HG03064 (cell line): ENCODE data around the gene METTL8.
"Not testable (repeated sequence)": the region's sequence is repeated elsewhere in the genome, so short reads cannot be mapped to it uniquely, and the experiment has no call there.

Experiments
- ATAC-seq: cut with Tn5 transposase; IDR thresholded peaks from one replicate; pipeline ENCODE4 v1.9.1; 2021; ENCODE audit warnings: low read depth; ENCODE audit not compliant: unreplicated experiment

METTL8 gene

GRCh38 chr2:171316755-171317337 is 116.9 kb downstream of the METTL8 start:
- no peak for ATAC-seq

DNA sequence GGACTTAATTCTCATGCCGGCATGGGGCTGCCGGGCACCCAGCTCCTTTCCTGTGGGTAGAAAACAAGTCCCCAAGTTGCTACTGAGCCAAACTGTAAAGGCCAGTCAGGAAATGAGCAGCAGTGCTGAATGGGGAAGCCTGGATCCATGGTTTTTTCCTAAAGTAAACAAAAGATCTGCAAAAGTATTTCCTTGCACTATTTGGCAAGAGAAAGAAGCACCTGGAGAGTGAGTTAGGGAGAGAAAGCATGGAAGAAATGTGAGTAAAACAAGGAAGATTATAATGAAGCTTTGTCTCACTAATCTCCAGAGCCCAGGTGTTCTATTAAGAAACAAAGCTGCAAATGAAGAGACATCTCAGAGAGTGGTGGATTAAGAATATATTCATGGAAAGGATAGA is 117.6 kb downstream of the METTL8 start:
- no peak for ATAC-seq

GRCh38 chr2:171315781-171316180 is 118.0 kb downstream of the METTL8 start:
- ATAC-seq, result no peak

- not testable (repeated sequence) for ATAC-seq
Measured at GRCh38 chr2:171312182-171312581, 121.6 kb downstream of the METTL8 start.

DNA sequence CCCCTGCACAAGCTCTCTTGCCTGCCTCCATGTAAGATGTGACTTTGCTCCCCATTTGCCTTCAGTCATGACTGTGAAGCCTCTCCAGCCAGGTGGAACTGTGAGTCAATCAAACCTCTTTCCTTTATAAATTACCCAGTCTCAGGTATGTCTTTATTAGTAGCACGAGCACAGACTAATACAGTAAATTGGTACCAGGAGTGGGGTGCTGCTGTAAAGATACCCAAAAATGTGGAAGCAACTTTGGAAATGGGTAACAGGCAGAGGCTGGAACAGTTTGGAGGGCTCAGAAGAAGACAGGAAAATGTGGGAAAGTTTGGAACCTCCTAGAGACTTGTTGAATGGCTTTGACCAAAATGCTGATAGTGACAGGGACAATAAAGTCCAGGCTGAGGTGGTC is 122.2 kb downstream of the METTL8 start:
- not testable (repeated sequence) for ATAC-seq

DNA sequence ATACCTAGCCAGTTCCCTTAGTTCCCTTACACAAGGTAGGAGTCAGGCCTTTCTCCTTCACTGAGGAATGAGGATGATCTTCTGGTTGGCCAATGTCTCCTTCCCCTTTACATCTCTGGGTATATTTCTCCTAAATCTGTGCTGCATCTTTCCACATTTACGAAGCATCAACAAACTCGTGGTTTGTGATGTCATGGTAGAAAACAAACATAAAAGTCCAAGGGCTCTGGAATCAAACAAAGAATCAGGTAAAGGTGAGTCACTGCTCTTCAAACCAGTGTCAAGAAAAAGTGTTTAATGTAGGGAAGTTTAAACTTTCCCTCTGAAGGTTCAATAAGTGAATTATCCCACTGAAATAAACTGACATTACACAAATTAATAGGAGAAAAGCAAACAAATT is 122.9 kb downstream of the METTL8 start:
- ATAC-seq, result no peak

DNA sequence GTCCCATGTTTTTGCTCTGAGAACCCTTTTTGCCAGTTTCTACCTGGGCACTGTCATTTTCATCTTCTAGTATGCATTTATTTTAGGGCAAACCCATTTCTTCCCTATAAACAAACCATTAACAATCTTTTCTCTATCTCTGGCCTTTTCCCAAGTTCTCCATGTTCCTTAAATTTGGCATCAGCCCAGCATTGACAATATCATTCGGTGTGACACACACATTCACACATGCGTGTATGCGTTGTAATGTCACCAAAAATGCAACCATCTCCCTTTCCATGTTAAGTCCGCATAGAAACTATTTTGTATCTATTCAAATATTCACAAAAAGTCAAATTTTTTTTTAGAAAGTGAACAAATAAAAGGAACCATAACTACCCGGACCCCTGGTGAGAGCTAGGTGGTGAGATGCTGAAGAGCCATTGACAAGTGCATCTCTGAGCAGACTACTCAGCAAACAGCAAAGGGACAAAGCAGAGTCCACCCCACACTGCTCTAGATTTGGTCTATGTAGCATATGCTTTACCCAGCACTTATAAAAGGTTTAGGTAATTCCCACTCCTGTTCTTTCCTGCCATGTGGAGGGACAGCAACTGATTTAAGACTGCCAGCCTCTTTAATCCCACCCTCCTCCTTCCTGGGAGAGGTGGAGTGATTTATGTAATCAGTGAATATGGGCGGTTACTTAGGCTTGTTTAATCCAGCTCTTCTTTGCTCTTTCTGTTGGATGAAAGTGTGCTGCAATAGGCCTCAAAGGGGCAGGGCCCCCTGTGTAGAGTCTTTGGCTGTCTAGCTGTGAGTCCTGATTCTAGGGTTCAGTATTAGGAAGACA is 124.1 kb downstream of the METTL8 start:
- no peak for ATAC-seq

DNA sequence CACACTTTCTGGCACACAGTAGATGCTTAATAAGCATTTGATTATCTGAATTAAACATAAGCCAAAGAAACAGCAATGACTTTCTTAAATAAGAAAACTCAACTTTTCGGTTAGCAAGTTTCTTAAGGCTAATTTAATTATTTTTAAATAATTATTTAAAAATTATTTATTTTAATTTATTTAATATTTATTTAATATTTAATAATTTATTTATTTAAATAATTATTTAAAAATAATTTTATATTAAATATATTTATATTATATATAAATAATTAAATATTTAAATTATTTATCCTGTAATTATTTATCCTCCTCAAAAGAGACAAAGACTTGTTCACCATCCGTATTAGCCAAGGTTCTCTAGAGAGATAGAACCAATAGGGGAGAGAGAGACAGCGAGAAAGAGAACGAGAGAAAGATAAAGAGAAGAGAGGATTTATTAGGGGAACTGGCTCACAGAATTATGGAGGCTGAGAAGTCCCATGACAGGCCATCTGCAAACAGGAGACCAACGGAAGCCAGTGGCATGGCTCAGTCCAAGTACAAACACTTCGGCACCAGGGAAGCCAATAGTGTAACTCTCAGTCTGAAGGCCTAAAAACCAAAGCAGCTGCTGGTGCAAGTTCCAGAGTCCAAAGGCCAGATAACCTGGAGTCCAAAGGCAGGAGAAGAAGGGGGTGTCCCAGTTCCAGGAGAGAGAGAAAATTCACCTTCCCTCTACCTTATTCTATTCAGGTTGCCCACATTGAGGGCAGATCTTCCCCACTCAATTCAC is 125.3 kb downstream of the METTL8 start:
- ATAC-seq, result no peak

DNA sequence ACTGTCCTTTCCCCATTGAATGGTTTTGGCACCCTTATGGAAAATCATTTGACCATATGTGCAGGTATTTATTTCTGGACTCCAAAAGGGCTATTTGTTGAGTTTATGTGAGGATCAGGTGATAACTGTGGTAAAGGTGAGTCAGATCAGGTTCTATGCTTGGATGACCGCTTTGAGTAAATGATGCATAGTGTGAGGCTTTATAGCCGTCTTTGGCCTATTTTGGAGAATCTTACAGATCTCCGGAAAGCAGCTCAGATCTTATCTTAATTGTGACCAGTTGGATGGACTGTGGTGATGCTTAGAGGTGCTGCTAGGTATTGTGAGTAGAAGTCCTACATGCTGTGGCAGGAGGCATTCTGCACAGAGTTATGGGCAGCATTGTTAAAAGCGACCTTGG is 126.2 kb downstream of the METTL8 start:
- peak; percentile 88 for ATAC-seq

DNA sequence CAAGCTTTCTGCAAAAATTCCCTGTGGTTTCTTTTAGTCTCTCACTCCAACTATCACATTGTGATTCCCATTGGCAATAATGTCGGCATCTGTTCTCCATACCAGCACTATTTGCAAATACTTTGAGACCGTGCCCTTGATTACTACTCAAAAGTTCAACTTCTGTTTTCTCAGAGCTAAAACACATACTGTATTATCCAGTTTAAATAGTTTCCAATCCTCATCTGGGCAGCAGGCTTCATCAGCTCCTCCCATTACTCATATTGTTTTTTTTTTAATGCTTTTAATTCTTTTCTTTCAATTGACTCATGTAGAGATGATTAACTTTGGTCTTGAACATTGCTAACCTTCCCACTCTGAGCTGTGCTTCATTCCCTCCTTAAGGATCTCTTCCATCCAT is 135.8 kb downstream of the METTL8 start:
- ATAC-seq, result no peak

- ATAC-seq, result no peak
Measured at GRCh38 chr2:171294608-171295007, 139.2 kb downstream of the METTL8 start.

DNA sequence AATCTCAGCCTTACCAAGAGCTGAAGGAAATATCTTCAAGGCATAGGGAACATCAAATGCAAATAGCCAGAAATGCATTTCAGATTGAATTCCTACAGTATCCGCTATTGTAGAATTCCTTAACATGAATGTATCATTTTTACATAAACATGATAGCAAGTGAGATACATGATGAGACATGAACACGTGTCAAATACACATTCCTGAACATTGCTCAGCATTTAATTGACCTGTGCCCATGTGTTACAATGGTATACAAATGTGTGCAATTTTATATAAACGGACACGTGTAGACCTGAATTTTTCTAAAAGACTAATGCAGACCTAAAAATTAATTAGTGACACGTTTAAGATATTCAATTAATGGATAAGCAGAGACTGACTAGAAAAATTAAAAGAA is 140.1 kb downstream of the METTL8 start:
- no peak for ATAC-seq

GRCh38 chr2:171289991-171290390 is 143.8 kb downstream of the METTL8 start:
- ATAC-seq, result no peak

- no peak for ATAC-seq
Measured at GRCh38 chr2:171289316-171289715, 144.5 kb downstream of the METTL8 start.

DNA sequence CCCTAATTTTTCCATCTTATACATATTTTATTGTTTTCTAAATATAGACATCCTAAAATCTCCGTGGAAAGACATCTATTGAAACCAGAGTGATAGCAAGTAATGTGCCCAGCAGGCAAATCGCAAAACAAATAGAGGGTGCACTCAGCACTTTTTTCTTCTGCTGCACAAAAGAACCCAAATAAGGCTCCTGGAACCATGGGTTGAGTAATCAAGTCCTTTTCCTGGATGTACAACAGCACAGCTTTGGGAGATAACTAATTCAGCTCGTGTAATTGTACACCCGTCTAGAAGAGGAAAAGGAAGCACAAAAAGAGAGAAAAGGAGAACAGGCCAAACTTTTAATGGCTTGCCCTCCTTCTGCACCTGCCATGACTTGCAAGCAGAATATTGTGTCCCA is 146.2 kb downstream of the METTL8 start:
- ATAC-seq, result no peak

DNA sequence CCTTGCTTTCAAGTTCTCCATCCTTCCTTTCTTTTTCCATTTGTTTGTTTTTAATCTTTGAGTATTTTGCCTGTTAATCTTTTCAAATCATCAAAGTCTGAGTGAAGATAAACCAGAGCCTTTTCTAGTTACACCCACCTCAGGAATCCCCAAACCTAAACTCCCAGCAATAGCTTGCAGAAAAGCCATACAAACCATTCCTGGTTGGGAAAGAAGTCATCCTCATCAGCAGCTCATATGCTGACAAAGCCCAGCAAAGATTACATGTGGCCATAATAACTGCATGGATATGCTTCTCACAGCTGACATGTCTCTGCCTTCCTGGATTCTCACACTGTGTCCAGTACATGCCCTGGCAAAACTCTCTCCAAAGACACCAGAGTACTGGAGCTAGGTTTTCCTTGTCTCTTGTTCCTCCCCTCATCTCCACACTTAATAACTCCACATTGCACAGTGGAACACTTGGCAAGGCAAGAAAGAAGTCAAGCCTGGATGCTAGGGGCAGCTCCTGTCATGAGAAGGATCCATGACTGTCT is 146.7 kb downstream of the METTL8 start:
- ATAC-seq, result no peak

DNA sequence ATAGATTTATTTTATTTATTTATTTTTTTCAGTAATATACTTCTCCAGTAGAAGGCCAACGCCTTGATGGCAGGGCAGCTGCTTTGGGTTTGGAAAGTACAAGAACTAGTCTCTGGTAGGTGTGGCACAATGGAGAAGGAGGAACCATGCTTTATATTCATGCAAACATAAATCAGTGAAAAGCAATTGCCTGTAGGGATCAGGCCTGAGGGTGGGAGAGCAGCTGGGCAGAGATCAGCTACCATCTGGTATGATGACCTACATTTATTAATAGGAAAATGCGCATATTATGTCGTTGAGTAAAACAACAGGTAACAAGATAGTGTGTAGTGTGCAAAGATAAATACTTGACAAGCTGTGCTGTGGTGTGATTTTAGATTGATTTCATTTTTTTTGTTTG is 152.7 kb downstream of the METTL8 start:
- no peak for ATAC-seq

GRCh38 chr2:171279983-171280790 is 153.6 kb downstream of the METTL8 start:
- no peak for ATAC-seq

DNA sequence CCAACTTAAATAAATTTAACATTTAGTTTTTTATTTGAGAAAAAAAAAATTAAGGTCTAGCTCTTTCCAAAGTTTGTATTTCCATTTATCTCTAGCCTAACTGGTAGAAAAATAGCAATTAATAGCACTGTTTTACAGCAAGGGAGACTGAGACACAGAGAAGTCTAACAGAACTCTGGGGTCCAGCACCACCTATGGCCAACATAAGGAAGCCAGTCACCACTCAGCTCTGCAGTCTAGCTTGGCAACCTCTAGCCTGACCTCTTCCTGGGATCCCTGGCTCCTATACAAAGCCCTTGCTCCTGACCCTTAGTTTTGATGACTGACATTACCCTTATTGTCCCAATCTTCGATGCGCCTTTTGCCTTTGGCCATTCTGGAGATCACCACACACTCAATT is 159.0 kb downstream of the METTL8 start:
- ATAC-seq, result no peak

DNA sequence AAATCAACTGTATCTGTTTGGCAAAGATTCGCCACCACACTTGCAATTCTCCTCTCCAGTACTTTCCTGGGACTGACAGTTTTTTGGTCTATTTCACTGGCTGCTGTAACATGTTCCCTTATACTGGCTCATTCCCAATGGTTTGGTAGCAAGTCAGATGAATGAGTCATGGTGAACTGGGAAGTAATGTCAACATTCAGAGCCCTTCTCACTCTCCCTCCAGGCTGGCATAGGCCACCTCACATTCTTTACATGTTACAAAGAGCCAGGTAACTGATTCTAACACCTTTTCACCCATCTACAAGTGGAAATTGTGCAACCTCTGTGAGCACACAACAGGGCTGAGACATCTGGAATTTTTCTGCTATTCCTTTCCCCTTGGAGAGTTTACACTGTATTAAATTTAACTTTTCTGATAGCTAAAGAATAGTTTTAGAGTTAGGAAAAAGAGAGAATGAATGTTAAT is 161.8 kb downstream of the METTL8 start:
- no peak for ATAC-seq
